ENCODE results near the gene LMCD1.

DNA sequence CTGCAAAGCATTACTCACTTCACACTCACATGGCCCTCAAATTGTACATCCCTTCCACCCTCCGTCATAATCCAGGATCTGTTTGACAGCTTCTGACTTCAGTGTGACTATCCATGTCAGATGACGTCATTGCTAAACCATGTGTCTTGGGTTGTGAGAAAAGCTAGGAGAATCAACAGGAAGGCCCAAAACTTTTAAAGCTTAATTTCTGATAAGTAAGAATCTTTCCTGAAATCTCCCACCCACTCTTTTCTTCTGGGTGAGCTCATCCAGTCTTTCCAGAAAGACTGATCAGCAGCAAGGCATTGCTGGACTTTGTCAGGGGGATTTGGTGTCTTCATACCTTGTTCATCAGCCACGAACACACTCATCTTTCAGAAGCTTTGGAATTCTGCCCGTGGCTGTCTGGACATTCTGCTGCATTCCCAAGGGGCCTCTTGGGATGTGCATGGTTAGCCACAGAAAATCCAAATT, 11.5 kb upstream of the LMCD1 start:
- TF ChIP-seq, protein P1, sequence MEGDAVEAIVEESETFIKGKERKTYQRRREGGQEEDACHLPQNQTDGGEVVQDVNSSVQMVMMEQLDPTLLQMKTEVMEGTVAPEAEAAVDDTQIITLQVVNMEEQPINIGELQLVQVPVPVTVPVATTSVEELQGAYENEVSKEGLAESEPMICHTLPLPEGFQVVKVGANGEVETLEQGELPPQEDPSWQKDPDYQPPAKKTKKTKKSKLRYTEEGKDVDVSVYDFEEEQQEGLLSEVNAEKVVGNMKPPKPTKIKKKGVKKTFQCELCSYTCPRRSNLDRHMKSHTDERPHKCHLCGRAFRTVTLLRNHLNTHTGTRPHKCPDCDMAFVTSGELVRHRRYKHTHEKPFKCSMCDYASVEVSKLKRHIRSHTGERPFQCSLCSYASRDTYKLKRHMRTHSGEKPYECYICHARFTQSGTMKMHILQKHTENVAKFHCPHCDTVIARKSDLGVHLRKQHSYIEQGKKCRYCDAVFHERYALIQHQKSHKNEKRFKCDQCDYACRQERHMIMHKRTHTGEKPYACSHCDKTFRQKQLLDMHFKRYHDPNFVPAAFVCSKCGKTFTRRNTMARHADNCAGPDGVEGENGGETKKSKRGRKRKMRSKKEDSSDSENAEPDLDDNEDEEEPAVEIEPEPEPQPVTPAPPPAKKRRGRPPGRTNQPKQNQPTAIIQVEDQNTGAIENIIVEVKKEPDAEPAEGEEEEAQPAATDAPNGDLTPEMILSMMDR (conservative IDR thresholded peaks at IDR 0.05; ENCODE audit: low read length) = no peak
- TF ChIP-seq EZH2phosphoT487 (IDR thresholded peaks at IDR 0.05; ENCODE audit: borderline replicate concordance, low read depth, low read length) = no peak
